ENCODE data around the gene HDAC4.

Gene HDAC4

GRCh38 chr2:239059854-239060253 lies 341.0 kb downstream of the HDAC4 start:
- CTCF ChIA-PET, result no interaction called here
- H3K27me3 Mint-ChIP-seq, result no peaks in the 10 kb centered on the region
- H3K36me3 Mint-ChIP-seq, result peaks cover 19% of the 10 kb centered on the region
- H3K4me1 Mint-ChIP-seq, result no peaks in the 10 kb centered on the region
- no peak overlapping the region for H3K27ac Mint-ChIP-seq
- no peak for DNase-seq
- no peaks in the 10 kb centered on the region for H3K9me3 Mint-ChIP-seq
- H3K4me3 Mint-ChIP-seq, result no peak overlapping the region

- Mint-ChIP-seq H3K4me1 (no peaks in the 10 kb centered on the region), H3K4me3 (no peak overlapping the region), H3K36me3 (peaks cover 21% of the 10 kb centered on the region), H3K27me3 (no peaks in the 10 kb centered on the region), H3K27ac (no peak overlapping the region), H3K9me3 (no peaks in the 10 kb centered on the region)
- CTCF ChIA-PET, result no interaction called here
- DNase-seq, result no peak
Observed at GRCh38 chr2:239058766-239059165, 342.1 kb downstream of the HDAC4 start.

- H3K27me3 Mint-ChIP-seq, result no peaks in the 10 kb centered on the region
- no peak for DNase-seq
- no peaks in the 10 kb centered on the region for H3K4me1 Mint-ChIP-seq
- CTCF ChIA-PET, result no interaction called here
- H3K27ac Mint-ChIP-seq, result no peak overlapping the region
- peaks cover 33% of the 10 kb centered on the region for H3K36me3 Mint-ChIP-seq
- no peak overlapping the region for H3K4me3 Mint-ChIP-seq
- no peaks in the 10 kb centered on the region for H3K9me3 Mint-ChIP-seq
Observed at GRCh38 chr2:239057533-239057932, 343.3 kb downstream of the HDAC4 start.

- no peaks in the 10 kb centered on the region for H3K4me1 Mint-ChIP-seq
- H3K36me3 Mint-ChIP-seq, result peaks cover 35% of the 10 kb centered on the region
- H3K27ac Mint-ChIP-seq, result no peak overlapping the region
Observed at GRCh38 chr2:239056611-239057010, 344.2 kb downstream of the HDAC4 start.

GRCh38 chr2:239055756-239056493 lies 344.9 kb downstream of the HDAC4 start:
- H3K9me3 Mint-ChIP-seq, result no peaks in the 10 kb centered on the region
- no peak overlapping the region for H3K4me3 Mint-ChIP-seq
- H3K4me1 Mint-ChIP-seq, result no peaks in the 10 kb centered on the region
- DNase-seq, result peak; percentile 5
- CTCF ChIA-PET, result no interaction called here
- peaks cover 33% of the 10 kb centered on the region for H3K36me3 Mint-ChIP-seq
- no peaks in the 10 kb centered on the region for H3K27me3 Mint-ChIP-seq
- H3K27ac Mint-ChIP-seq, result no peak overlapping the region

More at GRCh38 chr2:239056611-239057010, 344.2 kb downstream of the HDAC4 start:
- Mint-ChIP-seq H3K27me3 (no peaks in the 10 kb centered on the region), H3K4me3 (no peak overlapping the region), H3K9me3 (no peaks in the 10 kb centered on the region)
- DNase-seq, result no peak
- CTCF ChIA-PET, result no interaction called here

- peaks cover 33% of the 10 kb centered on the region for H3K36me3 Mint-ChIP-seq
- no peak for DNase-seq
- CTCF ChIA-PET, result no interaction called here
- H3K4me1 Mint-ChIP-seq, result no peaks in the 10 kb centered on the region
- no peak overlapping the region for H3K4me3 Mint-ChIP-seq
- no peak overlapping the region for H3K27ac Mint-ChIP-seq
- H3K27me3 Mint-ChIP-seq, result no peaks in the 10 kb centered on the region
- H3K9me3 Mint-ChIP-seq, result no peaks in the 10 kb centered on the region
Observed at GRCh38 chr2:239054921-239055320, 345.9 kb downstream of the HDAC4 start.

- CTCF ChIA-PET, result no interaction called here
- H3K36me3 Mint-ChIP-seq, result peaks cover 34% of the 10 kb centered on the region
- H3K9me3 Mint-ChIP-seq, result no peaks in the 10 kb centered on the region
- H3K27ac Mint-ChIP-seq, result peak overlapping the region; percentile 70
- H3K4me3 Mint-ChIP-seq, result no peak overlapping the region
- no peaks in the 10 kb centered on the region for H3K4me1 Mint-ChIP-seq
- no peaks in the 10 kb centered on the region for H3K27me3 Mint-ChIP-seq
- DNase-seq, result no peak
Observed at GRCh38 chr2:239053801-239054503, 346.9 kb downstream of the HDAC4 start.

DNA sequence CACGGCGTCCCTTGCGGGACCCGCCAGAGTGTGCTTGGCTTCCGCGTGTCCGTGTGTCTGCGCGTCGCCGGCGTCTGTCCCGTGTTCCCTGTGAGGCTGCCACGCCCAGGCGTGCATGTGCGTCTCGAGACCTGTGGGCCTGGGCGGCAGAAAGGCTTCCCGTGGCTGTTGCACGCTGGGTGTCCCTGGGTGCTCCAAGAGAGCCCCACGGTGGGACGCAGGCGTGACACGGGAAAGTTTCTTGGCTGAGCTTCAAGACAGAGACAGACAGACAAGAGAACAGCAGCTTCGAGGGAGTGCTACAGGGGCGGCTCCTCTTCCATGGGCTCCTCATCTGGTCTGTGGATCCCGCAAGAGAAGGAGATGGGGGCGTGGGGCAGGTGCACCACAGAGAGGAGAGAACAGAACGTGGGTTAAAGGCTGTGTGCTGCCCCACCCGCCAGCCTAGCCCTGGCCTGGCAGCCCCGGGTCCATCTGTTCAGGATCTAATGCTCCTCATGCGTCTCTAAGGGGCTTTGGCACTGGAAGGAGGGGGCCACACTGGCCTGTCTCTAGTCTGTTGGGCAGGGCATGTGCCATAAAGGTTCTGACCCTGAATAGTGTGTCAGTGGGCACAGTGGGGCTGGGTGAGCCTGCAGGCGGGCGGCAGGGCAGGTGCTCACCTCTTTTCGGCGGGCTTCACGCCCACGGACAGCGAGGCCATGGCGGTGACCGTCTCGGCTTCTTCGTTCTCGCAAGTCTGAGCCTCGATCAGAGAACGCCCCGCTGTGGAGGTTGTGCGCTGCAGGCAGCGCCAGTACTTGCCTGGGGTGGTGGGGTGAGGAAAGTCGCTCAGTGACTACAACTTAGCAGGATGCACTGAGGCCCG lies 347.8 kb downstream of the HDAC4 start:
- CTCF ChIA-PET, result no interaction called here
- Mint-ChIP-seq H3K4me3 (no peak overlapping the region), H3K9me3 (no peaks in the 10 kb centered on the region), H3K4me1 (no peaks in the 10 kb centered on the region), H3K36me3 (peaks cover 35% of the 10 kb centered on the region), H3K27me3 (no peaks in the 10 kb centered on the region), H3K27ac (no peak overlapping the region)
- DNase-seq, result peak; percentile 18

DNA sequence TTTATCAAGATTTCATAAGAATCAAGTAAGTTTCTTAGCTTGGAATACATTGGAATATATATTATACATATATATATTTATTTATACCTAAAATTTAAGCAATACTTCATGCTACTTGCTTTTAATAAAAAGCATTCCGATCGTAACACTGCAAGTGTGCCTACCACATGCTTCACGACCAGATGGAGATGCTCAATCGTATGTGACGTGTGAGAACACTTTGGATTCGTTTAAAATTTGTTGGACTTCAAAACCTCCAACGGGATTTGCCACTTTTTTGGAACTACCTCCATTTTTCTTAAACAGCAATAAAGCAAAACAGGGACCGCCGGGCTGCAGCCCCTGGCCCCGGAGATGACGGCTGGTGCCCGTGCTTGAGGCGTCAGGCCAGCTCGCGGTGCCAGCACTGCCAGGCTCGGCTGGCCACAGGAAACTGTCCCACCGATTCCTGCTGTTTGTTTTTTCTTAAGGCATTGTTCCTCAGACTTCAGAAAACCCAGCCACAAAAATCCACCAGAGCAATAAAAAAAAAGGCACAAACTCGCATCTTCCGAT lies 348.9 kb downstream of the HDAC4 start:
- H3K9me3 Mint-ChIP-seq, result no peaks in the 10 kb centered on the region
- no peak overlapping the region for H3K4me3 Mint-ChIP-seq
- no peak overlapping the region for H3K27ac Mint-ChIP-seq
- CTCF ChIA-PET, result no interaction called here
- no peaks in the 10 kb centered on the region for H3K27me3 Mint-ChIP-seq
- no peaks in the 10 kb centered on the region for H3K4me1 Mint-ChIP-seq
- peaks cover 35% of the 10 kb centered on the region for H3K36me3 Mint-ChIP-seq
- DNase-seq, result no peak

- DNase-seq, result no peak
- H3K36me3 Mint-ChIP-seq, result peaks cover 32% of the 10 kb centered on the region
- H3K4me1 Mint-ChIP-seq, result no peaks in the 10 kb centered on the region
- no peaks in the 10 kb centered on the region for H3K27me3 Mint-ChIP-seq
- no peak overlapping the region for H3K4me3 Mint-ChIP-seq
- CTCF ChIA-PET, result no interaction called here
- H3K27ac Mint-ChIP-seq, result no peak overlapping the region
- no peaks in the 10 kb centered on the region for H3K9me3 Mint-ChIP-seq
Observed at GRCh38 chr2:239050252-239050649, 350.6 kb downstream of the HDAC4 start.

DNA sequence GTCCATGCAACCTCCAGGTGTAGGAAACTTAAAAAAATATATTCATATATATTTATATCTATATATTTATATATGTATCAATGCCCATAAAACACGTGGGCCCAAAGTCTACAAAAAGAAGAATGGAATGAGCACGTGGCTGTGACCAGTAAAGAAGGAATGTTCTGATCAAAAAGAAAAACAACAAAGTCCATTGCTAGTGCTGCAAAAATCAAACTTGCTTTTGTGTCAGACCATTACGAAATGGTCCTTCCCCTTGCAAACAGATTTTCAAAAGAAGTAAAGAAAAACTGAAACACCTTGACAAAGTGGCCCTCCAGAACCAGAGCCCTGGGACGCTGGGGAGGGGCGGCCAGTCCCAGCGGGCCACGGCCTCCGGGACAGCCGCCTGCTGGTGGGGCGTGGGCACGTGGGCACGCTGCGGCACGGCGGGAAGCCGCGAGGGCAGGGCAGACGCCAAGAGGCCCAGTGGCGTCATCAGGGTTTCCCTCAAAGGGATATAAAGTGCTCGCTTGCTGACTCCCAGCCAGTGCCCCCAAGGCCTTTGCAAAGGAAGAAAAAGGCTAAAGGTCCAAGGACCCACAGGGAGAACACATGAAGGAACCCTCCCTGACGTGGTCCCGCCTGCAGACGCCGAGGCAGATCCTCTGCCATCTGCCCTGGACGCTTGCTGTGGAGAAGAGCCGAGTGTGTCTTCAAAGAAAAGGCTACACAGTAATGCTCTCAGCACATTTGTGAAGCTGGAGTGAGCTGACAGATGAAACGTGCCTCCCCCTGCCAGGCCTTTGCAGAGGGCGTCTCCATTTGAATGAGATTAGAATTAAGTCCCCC lies 351.2 kb downstream of the HDAC4 start:
- Mint-ChIP-seq H3K27me3 (no peaks in the 10 kb centered on the region), H3K4me3 (no peak overlapping the region), H3K4me1 (peaks cover 3% of the 10 kb centered on the region), H3K27ac (no peak overlapping the region), H3K9me3 (no peaks in the 10 kb centered on the region), H3K36me3 (peaks cover 28% of the 10 kb centered on the region)
- no peak for DNase-seq
- CTCF ChIA-PET, result no interaction called here

- peaks cover 26% of the 10 kb centered on the region for H3K36me3 Mint-ChIP-seq
- H3K4me1 Mint-ChIP-seq, result peaks cover 4% of the 10 kb centered on the region
- no peak overlapping the region for H3K27ac Mint-ChIP-seq
- DNase-seq, result no peak
- CTCF ChIA-PET, result no interaction called here
- no peaks in the 10 kb centered on the region for H3K27me3 Mint-ChIP-seq
- H3K4me3 Mint-ChIP-seq, result no peak overlapping the region
- no peaks in the 10 kb centered on the region for H3K9me3 Mint-ChIP-seq
Observed at GRCh38 chr2:239048736-239049135, 352.1 kb downstream of the HDAC4 start.

- Mint-ChIP-seq H3K36me3 (peaks cover 18% of the 10 kb centered on the region), H3K27me3 (no peaks in the 10 kb centered on the region), H3K4me3 (no peak overlapping the region), H3K27ac (peak overlapping the region; percentile 28), H3K4me1 (peaks cover 4% of the 10 kb centered on the region), H3K9me3 (no peaks in the 10 kb centered on the region)
- no peak for DNase-seq
- CTCF ChIA-PET, result no interaction called here
Observed at GRCh38 chr2:239047861-239048260, 353.0 kb downstream of the HDAC4 start.

- CTCF ChIA-PET, result no interaction called here
- Mint-ChIP-seq H3K9me3 (no peaks in the 10 kb centered on the region), H3K4me3 (no peak overlapping the region), H3K36me3 (peaks cover 13% of the 10 kb centered on the region), H3K27me3 (no peaks in the 10 kb centered on the region), H3K4me1 (peaks cover 4% of the 10 kb centered on the region), H3K27ac (no peak overlapping the region)
- DNase-seq, result peak; percentile 11
Observed at GRCh38 chr2:239047420-239047819, 353.4 kb downstream of the HDAC4 start.
